ENCODE data around the gene APC2. TPM values are rescaled to one million over a fixed set of nuclear protein-coding genes. Genes with fewer than 3 reads are reported as not detected.

APC2 gene
- total RNA-seq, 2 experiments from 2014 or later, result not detected

DNA sequence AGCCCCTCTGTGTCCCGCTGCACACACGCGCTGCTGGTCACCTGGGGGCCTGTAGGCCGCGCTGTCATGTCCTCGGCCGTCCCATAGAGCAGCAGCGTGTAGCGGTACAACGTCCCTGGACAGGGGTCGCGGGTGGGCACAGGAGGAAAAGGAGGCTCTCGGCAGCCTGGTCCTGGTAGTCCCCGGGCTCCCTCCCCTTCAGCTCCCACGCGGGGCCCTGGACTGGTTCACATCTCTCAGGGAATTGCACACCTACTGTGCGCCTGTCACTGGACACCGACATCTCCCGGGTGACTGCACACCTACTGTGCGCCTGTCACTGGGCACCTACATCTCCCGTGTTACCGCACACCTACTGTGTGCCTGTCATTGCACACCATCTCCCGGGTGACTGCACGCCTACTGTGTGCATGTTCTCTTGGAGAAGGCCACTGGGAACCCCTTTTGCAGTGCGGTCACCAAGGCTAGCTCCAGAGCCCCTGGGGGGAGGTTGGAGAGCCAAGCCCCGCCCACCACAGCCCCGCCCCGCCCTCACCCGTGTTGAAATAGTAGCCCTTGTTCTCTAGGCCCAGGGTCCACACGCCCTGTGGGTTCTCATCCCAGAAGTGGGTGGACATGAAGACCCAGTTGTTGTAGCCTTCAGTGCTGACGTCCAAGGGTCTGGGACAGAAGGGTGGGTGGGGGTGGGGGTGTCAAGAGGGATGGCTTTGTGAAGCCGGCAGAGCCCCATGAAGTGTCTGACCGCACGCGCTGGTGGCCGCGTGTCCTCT is 32.6 kb downstream of the APC2 start:
- no peak for DNase-seq
- Mint-ChIP-seq H3K4me1 (ENCODE audit: low read depth) (peaks cover 11% of the 10 kb centered on the region), H3K36me3 (ENCODE audit: low read depth) (peaks cover 4% of the 10 kb centered on the region), H3K9me3 (ENCODE audit: insufficient read depth) (no peaks in the 10 kb centered on the region), H3K4me3 (no peak overlapping the region), H3K27ac (no peak overlapping the region), H3K27me3 (ENCODE audit: low read depth) (no peaks in the 10 kb centered on the region)
- ChIA-PET POLR2A (no interaction called here), CTCF (no interaction called here)
- no peak for ATAC-seq

GRCh38 chr19:1483131-1483978 is 33.4 kb downstream of the APC2 start:
- POLR2A ChIA-PET, result no interaction called here
- Mint-ChIP-seq H3K27ac (no peak overlapping the region), H3K36me3 (ENCODE audit: low read depth) (peaks cover 4% of the 10 kb centered on the region), H3K4me1 (ENCODE audit: low read depth) (peaks cover 8% of the 10 kb centered on the region), H3K27me3 (ENCODE audit: low read depth) (no peaks in the 10 kb centered on the region), H3K4me3 (no peak overlapping the region), H3K9me3 (ENCODE audit: insufficient read depth) (no peaks in the 10 kb centered on the region)
- DNase-seq, result no peak
- CTCF ChIA-PET, result no interaction called here
- no peak for ATAC-seq

DNA sequence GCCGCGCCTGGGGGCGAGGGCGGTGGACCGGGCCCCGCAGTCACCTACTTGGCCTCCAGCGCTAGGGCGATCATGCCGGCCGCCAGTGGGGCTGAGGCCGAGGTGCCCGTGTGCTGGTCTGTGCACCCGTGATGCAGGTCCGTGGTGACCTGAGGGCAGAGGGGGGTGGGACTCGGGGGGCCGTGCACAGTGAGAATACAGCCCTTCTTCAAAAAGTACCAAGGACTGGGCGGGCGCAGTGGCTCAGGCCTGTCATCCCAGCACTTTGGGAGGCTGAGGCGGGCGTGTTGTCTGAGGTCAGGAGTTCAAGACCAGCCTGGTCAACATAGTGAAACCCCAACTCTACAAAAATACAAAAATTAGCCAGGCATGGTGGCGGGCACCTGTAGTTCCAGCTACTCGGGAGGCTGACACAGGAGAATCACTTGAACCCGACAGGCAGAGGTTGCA is 34.1 kb downstream of the APC2 start:
- no peak overlapping the region for H3K27ac Mint-ChIP-seq
- DNase-seq, result no peak
- no peak overlapping the region for H3K4me3 Mint-ChIP-seq
- CTCF ChIA-PET, result no interaction called here
- POLR2A ChIA-PET, result no interaction called here
- no peaks in the 10 kb centered on the region for H3K9me3 Mint-ChIP-seq (ENCODE audit: insufficient read depth)
- peaks cover 3% of the 10 kb centered on the region for H3K36me3 Mint-ChIP-seq (ENCODE audit: low read depth)
- ATAC-seq, result no peak
- H3K27me3 Mint-ChIP-seq (ENCODE audit: low read depth), result no peaks in the 10 kb centered on the region
- H3K4me1 Mint-ChIP-seq (ENCODE audit: low read depth), result peaks cover 7% of the 10 kb centered on the region

- ChIA-PET POLR2A (no interaction called here), CTCF (no interaction called here)
- Mint-ChIP-seq H3K27ac (no peak overlapping the region), H3K9me3 (ENCODE audit: insufficient read depth) (no peaks in the 10 kb centered on the region), H3K36me3 (ENCODE audit: low read depth) (no peaks in the 10 kb centered on the region), H3K27me3 (ENCODE audit: low read depth) (peaks cover 4% of the 10 kb centered on the region), H3K4me3 (no peak overlapping the region), H3K4me1 (ENCODE audit: low read depth) (peaks cover 12% of the 10 kb centered on the region)
- DNase-seq, result no peak
- ATAC-seq, result no peak
Measured at GRCh38 chr19:1486720-1487575, 37.0 kb downstream of the APC2 start.

DNA sequence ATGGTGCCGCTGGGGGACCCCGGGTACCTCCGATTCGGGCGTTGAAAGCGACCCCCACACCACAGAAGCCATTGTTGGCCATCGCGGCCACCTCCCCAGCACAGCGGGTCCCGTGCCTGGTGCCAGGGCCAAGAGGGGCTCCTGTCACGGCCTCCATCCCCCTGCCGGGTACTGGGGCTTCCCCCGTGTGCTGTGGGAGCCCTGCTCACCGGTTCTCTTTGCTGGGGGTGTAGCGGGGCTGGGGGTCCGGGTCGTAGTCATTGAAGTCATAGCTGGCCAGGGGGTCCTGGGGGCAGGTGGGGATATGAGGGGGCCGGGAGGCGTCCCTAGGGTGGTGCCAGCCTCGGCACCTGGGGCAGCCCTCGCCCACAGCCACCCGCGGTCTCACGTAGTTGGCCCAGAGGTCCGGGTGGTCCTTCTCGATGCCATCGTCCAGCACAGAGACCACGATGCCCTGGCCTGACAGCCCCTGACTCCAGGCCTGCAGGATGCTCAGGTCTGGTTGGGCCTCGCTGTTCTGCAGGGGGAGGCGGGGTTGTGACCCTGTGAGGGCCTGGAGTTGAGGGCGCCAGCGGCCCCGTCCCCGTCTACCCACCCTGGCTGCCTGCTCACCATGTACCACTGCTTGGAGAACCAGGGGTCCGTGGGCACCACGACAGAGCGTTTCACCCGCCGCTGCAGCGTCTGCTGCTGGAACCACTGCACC is 37.8 kb downstream of the APC2 start:
- POLR2A ChIA-PET, result no interaction called here
- H3K27ac Mint-ChIP-seq, result no peak overlapping the region

DNA sequence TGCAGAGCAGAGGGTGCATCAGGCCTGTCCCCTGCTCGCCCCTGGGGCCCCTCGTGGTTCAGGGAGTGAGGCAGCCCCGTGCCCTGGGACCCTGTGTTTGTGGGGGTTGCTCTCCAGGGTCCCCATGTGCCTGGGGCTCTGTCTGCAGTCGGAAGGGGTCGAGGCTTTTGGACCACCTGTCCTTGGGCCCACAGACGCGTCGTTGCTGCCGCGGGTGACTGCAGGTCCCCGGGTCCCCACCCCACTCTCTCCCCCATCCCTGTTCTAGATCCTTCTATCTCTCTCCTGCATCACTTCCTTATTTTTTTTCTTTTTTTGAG is 38.3 kb downstream of the APC2 start:
- Mint-ChIP-seq H3K36me3 (ENCODE audit: low read depth) (no peaks in the 10 kb centered on the region), H3K27ac (no peak overlapping the region), H3K27me3 (ENCODE audit: low read depth) (peaks cover 5% of the 10 kb centered on the region), H3K4me1 (ENCODE audit: low read depth) (peaks cover 13% of the 10 kb centered on the region), H3K4me3 (no peak overlapping the region), H3K9me3 (ENCODE audit: insufficient read depth) (no peaks in the 10 kb centered on the region)
- ChIA-PET CTCF (interaction anchor here (1.1 kb wide), 1 partner anchor 222 kb away, joined by 4 read pairs; no protein-coding TSS in a partner anchor), POLR2A (no interaction called here)
- ATAC-seq (no peak), DNase-seq (no peak)

More for the DNA sequence above, 37.8 kb downstream of the APC2 start:
- ATAC-seq, result no peak
- Mint-ChIP-seq H3K4me3 (no peak overlapping the region), H3K9me3 (ENCODE audit: insufficient read depth) (no peaks in the 10 kb centered on the region), H3K36me3 (ENCODE audit: low read depth) (no peaks in the 10 kb centered on the region), H3K4me1 (ENCODE audit: low read depth) (peaks cover 13% of the 10 kb centered on the region), H3K27me3 (ENCODE audit: low read depth) (peaks cover 5% of the 10 kb centered on the region)
- CTCF ChIA-PET, result no interaction called here
- DNase-seq, result no peak

DNA sequence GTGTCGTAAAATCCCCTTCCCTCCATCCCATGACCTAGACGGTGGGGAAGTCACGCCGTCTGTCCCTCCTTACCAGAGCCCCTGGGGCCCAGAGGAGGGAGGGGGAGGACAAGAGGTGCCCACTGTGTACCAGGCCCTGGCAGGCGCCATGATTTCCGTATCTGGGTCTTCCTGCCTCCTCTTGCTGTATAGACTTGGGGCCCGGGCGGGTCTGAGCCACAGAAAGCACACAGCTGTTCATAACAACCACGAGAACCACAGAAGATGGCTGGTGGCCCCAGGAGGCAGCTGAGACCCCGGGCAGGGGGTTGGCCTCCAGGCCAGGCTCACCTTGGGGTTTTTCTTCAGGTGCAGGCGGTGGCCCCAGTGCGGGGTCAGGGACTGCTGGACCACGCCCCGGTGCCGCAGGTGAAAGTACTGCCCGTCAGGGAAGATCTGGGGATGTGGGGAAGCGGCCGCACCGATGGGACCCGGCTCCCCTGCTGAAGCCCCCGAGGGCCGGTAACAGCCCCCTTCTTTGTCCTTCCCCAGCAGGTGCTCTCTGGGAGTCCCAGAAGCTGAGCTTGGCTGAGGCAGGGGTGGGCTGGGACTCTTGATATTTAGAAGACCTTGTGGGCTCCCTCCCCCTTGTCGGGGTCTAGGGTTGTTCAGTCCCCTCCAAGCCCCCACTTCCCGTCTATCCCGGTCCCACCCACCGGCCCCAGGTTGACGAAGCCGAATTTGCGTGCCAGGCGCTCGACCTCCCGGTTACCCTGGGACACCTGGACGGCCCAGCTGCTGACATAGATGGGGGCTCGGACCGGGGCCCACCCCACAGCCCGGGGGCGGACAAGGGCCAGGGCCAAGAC is 39.8 kb downstream of the APC2 start:
- CTCF ChIA-PET, result no interaction called here
- POLR2A ChIA-PET, result no interaction called here
- H3K4me3 Mint-ChIP-seq, result peak overlapping the region; percentile 75
- DNase-seq (peak; percentile 41), ATAC-seq (no peak)
- H3K36me3 Mint-ChIP-seq (ENCODE audit: low read depth), result no peaks in the 10 kb centered on the region
- H3K9me3 Mint-ChIP-seq (ENCODE audit: insufficient read depth), result no peaks in the 10 kb centered on the region
- H3K27ac Mint-ChIP-seq, result peak overlapping the region; percentile 43
- H3K4me1 Mint-ChIP-seq (ENCODE audit: low read depth), result peaks cover 13% of the 10 kb centered on the region
- peaks cover 5% of the 10 kb centered on the region for H3K27me3 Mint-ChIP-seq (ENCODE audit: low read depth)

DNA sequence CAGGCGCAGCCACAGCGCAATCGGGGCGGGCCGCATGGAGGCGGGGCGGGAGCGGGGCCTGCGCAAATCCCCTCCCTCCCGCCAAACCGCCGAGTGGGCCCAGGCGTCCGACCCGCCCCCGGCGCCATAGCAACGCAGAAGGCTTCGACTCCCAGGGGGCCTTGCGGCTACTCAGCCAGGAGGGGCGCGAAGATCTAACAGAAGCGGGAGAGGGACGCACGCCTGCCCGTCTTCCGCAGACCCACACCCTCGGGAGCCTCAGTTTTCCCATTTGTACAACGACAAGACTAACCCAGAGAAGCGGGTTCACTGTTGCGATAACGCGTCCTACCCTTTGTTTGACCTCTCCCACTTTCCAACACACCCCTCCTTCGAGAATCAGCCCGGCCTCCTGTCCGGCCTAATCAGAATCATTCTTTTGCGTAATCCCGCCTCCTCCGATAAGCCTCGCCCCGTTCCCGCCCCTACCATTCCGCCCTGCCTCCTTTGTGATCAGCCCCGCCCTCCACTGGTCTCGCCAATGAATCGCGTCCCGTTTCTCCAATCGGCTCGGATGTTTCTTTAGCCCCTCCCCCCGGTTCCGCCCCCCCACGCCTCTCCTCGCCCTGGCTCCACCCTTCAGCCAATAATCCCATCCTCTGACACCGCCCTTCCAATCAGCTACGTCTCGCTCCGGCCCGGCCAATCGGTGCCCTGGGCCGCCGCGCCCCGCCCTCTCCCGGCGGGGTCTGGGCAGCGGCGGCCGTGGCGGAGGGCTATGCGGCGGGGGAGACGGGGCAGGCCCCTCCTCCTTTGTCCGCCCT is 40.6 kb downstream of the APC2 start, which contains the start of gene PCSK4:
TSS of gene PCSK4 (minus strand) at position 40 of the 803 bp plus-strand sequence. CDS start at position 36, 4 bp downstream.
- POLR2A ChIA-PET, result interaction anchor here (0.6 to 0.7 kb wide), 2 partner anchors 18 to 24 kb away, joined by 3 read pairs; no protein-coding TSS in a partner anchor
- H3K27ac Mint-ChIP-seq, result peak within 1 kb of the TSS; percentile 79
- H3K27me3 Mint-ChIP-seq (ENCODE audit: low read depth), result peaks cover 5% of the 10 kb centered on the region
- no peaks in the 10 kb centered on the region for H3K9me3 Mint-ChIP-seq (ENCODE audit: insufficient read depth)
- H3K36me3 Mint-ChIP-seq (ENCODE audit: low read depth), result no peaks in the 10 kb centered on the region
- DNase-seq (peak; percentile 98), ATAC-seq (peak; percentile 88)
- H3K4me1 Mint-ChIP-seq (ENCODE audit: low read depth), result peaks cover 13% of the 10 kb centered on the region
- CTCF ChIA-PET, result interaction anchor here (1.0 to 1.6 kb wide), 5 partner anchors 12 to 55 kb away, joined by 4 to 8 read pairs (median 5); no protein-coding TSS in a partner anchor
- H3K4me3 Mint-ChIP-seq, result peak within 1 kb of the TSS; percentile 75

DNA sequence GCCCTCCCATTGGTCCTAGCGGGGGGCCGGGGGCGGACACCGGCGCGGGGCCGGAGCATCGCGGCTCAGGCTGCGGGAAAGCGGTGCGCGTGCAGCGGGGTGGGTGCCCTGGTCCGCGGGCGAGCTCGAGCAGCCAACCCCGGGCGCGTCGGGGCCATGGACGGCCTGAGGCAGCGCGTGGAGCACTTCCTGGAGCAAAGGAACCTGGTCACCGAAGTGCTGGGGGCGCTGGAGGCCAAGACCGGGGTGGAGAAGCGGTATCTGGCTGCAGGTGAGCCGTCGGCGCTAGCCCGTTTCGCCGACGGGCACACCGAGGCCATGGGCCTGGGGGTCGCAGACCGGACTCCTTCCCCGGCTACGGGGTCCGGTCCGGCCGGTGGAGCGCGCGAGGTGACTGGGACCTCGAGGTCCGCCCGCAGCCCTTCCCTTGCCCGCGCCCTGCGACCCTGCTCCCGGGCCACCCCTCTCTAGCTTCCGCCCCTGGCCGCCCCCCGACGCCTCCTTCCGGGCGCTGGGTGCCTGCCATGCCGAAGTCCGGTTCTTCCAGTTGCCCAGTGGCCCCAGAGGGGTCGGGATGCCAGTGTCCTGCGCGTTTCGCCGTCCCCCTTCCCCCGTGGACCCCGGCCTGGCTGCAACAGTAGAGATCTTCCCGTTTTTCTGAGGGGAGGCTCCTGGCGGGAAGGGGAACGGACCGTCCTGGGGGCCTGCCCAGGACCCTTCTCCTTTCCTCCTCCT is 41.4 kb downstream of the APC2 start, which contains the start of gene REEP6:
TSS of gene REEP6 (plus strand) at position 68 of the 735 bp plus-strand sequence. CDS start at position 157, 89 bp downstream.
- CTCF ChIA-PET, result interaction anchor here (1.0 to 1.6 kb wide), 5 partner anchors 11 to 55 kb away, joined by 4 to 8 read pairs (median 5); no protein-coding TSS in a partner anchor
- peak within 1 kb of the TSS; percentile 79 for H3K27ac Mint-ChIP-seq
- no peak for DNase-seq
- H3K4me3 Mint-ChIP-seq, result peak within 1 kb of the TSS; percentile 75
- no peaks in the 10 kb centered on the region for H3K9me3 Mint-ChIP-seq (ENCODE audit: insufficient read depth)
- peaks cover 5% of the 10 kb centered on the region for H3K27me3 Mint-ChIP-seq (ENCODE audit: low read depth)
- ATAC-seq, result no peak
- H3K36me3 Mint-ChIP-seq (ENCODE audit: low read depth), result no peaks in the 10 kb centered on the region
- POLR2A ChIA-PET, result interaction anchor here (0.7 kb wide), 1 partner anchor 24 kb away, joined by 3 read pairs; no protein-coding TSS in a partner anchor
- H3K4me1 Mint-ChIP-seq (ENCODE audit: low read depth), result peaks cover 13% of the 10 kb centered on the region

Measured in activated CD8-positive, alpha-beta T cell treated with anti-CD3 and anti-CD28 coated beads, Interleukin-2, amount 10 ng/mL, durations not matched to agents 7 days and 5 days (primary cell).